ENCODE measurements around the gene TULP4. TPM values are rescaled to one million over a fixed set of nuclear protein-coding genes. Genes with fewer than 3 reads are reported as not detected.

The TULP4 gene
- total and polyA plus RNA-seq, 2 donors (not counting 1 experiment from before 2014, with no cell fraction given): 16.8 to 88.2 TPM

DNA sequence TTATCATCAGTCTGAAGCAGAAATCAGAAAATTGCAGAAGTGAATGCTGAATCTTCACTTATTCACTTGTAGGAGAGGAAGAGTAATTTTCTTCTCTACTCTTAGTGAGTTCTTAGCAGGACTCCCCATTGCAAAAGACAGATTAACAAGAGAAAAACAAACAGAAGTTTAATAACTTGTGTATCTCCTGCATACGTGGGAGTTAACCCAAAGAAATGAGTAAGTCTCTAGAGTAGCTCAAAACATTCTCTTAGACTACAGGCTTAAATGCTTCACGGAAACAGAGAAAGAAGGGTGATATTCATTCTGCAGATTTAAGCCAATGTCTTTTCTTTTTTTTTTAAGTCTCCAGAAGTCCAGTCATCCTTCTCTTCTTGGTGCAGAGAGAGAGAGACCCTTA is 149.7 kb downstream of the TULP4 start:
- H3K9ac ChIP-seq (ENCODE audit: insufficient read depth, low read length): no peak overlapping the region
- H3K27ac ChIP-seq (ENCODE audit: insufficient read depth, low read length): no peak overlapping the region
- TF ChIP-seq EZH2 (IDR thresholded peaks at IDR 0.05; ENCODE audit: low read length, missing control alignments): no peak
- TF ChIP-seq, protein P1, sequence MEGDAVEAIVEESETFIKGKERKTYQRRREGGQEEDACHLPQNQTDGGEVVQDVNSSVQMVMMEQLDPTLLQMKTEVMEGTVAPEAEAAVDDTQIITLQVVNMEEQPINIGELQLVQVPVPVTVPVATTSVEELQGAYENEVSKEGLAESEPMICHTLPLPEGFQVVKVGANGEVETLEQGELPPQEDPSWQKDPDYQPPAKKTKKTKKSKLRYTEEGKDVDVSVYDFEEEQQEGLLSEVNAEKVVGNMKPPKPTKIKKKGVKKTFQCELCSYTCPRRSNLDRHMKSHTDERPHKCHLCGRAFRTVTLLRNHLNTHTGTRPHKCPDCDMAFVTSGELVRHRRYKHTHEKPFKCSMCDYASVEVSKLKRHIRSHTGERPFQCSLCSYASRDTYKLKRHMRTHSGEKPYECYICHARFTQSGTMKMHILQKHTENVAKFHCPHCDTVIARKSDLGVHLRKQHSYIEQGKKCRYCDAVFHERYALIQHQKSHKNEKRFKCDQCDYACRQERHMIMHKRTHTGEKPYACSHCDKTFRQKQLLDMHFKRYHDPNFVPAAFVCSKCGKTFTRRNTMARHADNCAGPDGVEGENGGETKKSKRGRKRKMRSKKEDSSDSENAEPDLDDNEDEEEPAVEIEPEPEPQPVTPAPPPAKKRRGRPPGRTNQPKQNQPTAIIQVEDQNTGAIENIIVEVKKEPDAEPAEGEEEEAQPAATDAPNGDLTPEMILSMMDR (conservative IDR thresholded peaks at IDR 0.05 in 1 of 2, IDR thresholded peaks at IDR 0.05 in 1 of 2; ENCODE audit: low read depth in 1 of 2, low read length in 2 of 2): no peak
- H4K20me1 ChIP-seq (ENCODE audit: control insufficient read depth, extremely low read depth, insufficient read depth, low read length): no peaks in the 10 kb centered on the region
- H3K79me2 ChIP-seq (ENCODE audit: control insufficient read depth, insufficient read depth, low read length): no peaks in the 10 kb centered on the region
- H3K27me3 ChIP-seq (ENCODE audit: control insufficient read depth, insufficient read depth, low read length): no peaks in the 10 kb centered on the region
- H3K9me3 ChIP-seq (ENCODE audit: control insufficient read depth, insufficient read depth, low read depth, low read length): no peaks in the 10 kb centered on the region
- no peak overlapping the region for H3K4me3 ChIP-seq (replicated peaks in 1 of 4; ENCODE audit: control extremely low read depth in 1 of 4, insufficient read depth in 1 of 4, low read depth in 3 of 4, low read length in 4 of 4)
- H2AFZ ChIP-seq (ENCODE audit: low read length): no peak overlapping the region
- no peaks in the 10 kb centered on the region for H3K4me1 ChIP-seq (ENCODE audit: control insufficient read depth, extremely low read depth, insufficient read depth, low read length)
- no peak overlapping the region for H3K4me2 ChIP-seq (ENCODE audit: extremely low read depth, insufficient read depth, low read length)
- no peak for DNase-seq (ENCODE audit: low read depth in 2 of 2)
- H3K36me3 ChIP-seq (ENCODE audit: control insufficient read depth, insufficient read depth, low read length): no peaks in the 10 kb centered on the region

DNA sequence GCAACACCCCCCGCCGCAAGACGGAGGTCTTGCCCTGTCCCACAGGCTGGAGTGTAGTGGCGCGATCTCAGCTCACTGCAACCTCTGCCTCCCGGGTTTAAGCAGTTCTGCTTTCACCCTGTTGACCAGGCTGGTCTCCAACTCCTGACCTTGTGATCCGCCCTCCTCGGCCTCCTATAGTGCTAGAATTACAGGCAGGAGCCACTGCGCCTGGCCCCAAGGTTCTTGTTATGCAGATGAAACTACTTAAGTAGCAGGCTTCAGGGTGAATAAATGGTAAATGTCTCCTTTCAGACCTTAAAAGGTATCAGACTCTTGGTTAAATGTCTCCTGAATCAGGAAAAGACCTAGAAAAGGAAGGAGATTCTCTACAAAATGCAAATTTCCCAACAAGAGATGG is 152.2 kb downstream of the TULP4 start:
- TF ChIP-seq EZH2 (IDR thresholded peaks at IDR 0.05; ENCODE audit: low read length, missing control alignments): no peak
- DNase-seq (ENCODE audit: low read depth in 2 of 2): no peak
- Histone ChIP-seq H3K4me3 (replicated peaks in 1 of 4; ENCODE audit: control extremely low read depth in 1 of 4, insufficient read depth in 1 of 4, low read depth in 3 of 4, low read length in 4 of 4) (no peak overlapping the region), H3K27me3 (ENCODE audit: control insufficient read depth, insufficient read depth, low read length) (no peaks in the 10 kb centered on the region), H3K36me3 (ENCODE audit: control insufficient read depth, insufficient read depth, low read length) (no peaks in the 10 kb centered on the region), H4K20me1 (ENCODE audit: control insufficient read depth, extremely low read depth, insufficient read depth, low read length) (no peaks in the 10 kb centered on the region), H3K4me2 (ENCODE audit: extremely low read depth, insufficient read depth, low read length) (no peak overlapping the region), H3K27ac (ENCODE audit: insufficient read depth, low read length) (no peak overlapping the region), H3K4me1 (ENCODE audit: control insufficient read depth, extremely low read depth, insufficient read depth, low read length) (no peaks in the 10 kb centered on the region), H3K9me3 (ENCODE audit: control insufficient read depth, insufficient read depth, low read depth, low read length) (no peaks in the 10 kb centered on the region), H3K79me2 (ENCODE audit: control insufficient read depth, insufficient read depth, low read length) (no peaks in the 10 kb centered on the region), H3K9ac (ENCODE audit: insufficient read depth, low read length) (no peak overlapping the region), H2AFZ (ENCODE audit: low read length) (no peak overlapping the region)

DNA sequence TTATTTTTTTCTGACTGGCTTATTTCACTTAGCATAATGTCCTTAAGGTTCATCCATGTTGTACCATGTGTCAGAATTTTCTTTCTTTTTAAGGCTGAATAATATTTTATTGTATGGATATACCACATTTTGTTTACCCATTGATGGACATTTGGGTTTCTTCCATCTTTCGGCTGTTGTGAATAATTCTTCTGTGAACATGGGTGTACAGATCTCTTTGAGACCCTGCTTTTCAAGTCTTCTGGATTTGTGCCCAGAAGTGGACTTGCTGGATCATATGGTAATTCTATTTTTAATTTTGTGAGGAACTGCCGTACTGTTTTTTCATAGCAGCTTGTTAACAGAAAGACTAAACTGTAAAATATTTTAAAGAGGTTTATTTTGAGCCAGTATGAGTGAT is 153.0 kb downstream of the TULP4 start:
- no peak for DNase-seq (ENCODE audit: low read depth in 2 of 2)
- Histone ChIP-seq H3K79me2 (ENCODE audit: control insufficient read depth, insufficient read depth, low read length) (no peaks in the 10 kb centered on the region), H4K20me1 (ENCODE audit: control insufficient read depth, extremely low read depth, insufficient read depth, low read length) (no peaks in the 10 kb centered on the region), H3K36me3 (ENCODE audit: control insufficient read depth, insufficient read depth, low read length) (no peaks in the 10 kb centered on the region), H3K9ac (ENCODE audit: insufficient read depth, low read length) (no peak overlapping the region), H3K9me3 (ENCODE audit: control insufficient read depth, insufficient read depth, low read depth, low read length) (no peaks in the 10 kb centered on the region), H3K27ac (ENCODE audit: insufficient read depth, low read length) (no peak overlapping the region), H3K27me3 (ENCODE audit: control insufficient read depth, insufficient read depth, low read length) (no peaks in the 10 kb centered on the region), H3K4me3 (replicated peaks in 1 of 4; ENCODE audit: control extremely low read depth in 1 of 4, insufficient read depth in 1 of 4, low read depth in 3 of 4, low read length in 4 of 4) (no peak overlapping the region), H2AFZ (ENCODE audit: low read length) (no peak overlapping the region), H3K4me2 (ENCODE audit: extremely low read depth, insufficient read depth, low read length) (no peak overlapping the region), H3K4me1 (ENCODE audit: control insufficient read depth, extremely low read depth, insufficient read depth, low read length) (no peaks in the 10 kb centered on the region)
- TF ChIP-seq, protein P1 (conservative IDR thresholded peaks at IDR 0.05 in 1 of 2, IDR thresholded peaks at IDR 0.05 in 1 of 2; ENCODE audit: low read depth in 1 of 2, low read length in 2 of 2): no peak
- TF ChIP-seq EZH2 (IDR thresholded peaks at IDR 0.05; ENCODE audit: low read length, missing control alignments): no peak

Measured in fibroblast of lung (primary cell).